ENCODE measurements around the gene C6orf163. TPM values are rescaled to one million over a fixed set of nuclear protein-coding genes. Genes with fewer than 3 reads are reported as not detected.

C6orf163 gene
- total and polyA plus RNA-seq, 10 of the 15 experiments (the other 5 are each of a cell fraction or from before 2014, with no cell fraction given): 0.56 to 3.7 (median 1.2) TPM

GRCh38 chr6:87393026-87393622 lies 48.5 kb downstream of the C6orf163 start:
- TF ChIP-seq RAD21 (IDR thresholded peaks at IDR 0.05; ENCODE audit: insufficient read depth, low read depth, low read length): peak; percentile 78
- TF ChIP-seq RUNX3 (IDR thresholded peaks at IDR 0.05; ENCODE audit: low read length): peak; percentile 53; the same call in 1 of the 2 replicates
- no peak for TF ChIP-seq RFX5 (IDR thresholded peaks at IDR 0.05; ENCODE audit: low read depth, low read length)
- TF ChIP-seq RB1 (IDR thresholded peaks at IDR 0.05; ENCODE audit: borderline replicate concordance): peak; percentile 36; the same call in 1 of the 2 replicates
- TF ChIP-seq MEF2A (IDR thresholded peaks at IDR 0.05; ENCODE audit: insufficient read depth, low read depth, low read length): 0 out of 2 replicates have a peak, but pooled peaks have one; percentile 32
- no peak for TF ChIP-seq SREBF2 (IDR thresholded peaks at IDR 0.05; ENCODE audit: low read length)
- TF ChIP-seq CTCF (IDR thresholded peaks at IDR 0.05 in 2 of 3, conservative IDR thresholded peaks at IDR 0.05 in 1 of 3; ENCODE audit: control insufficient read depth in 2 of 3, extremely low read depth in 1 of 3, insufficient read depth in 1 of 3, low read depth in 3 of 3, low read length in 3 of 3): peak; percentile 55 to 63 (median 58); a peak in 5 of 6 replicates
- TF ChIP-seq SMC3 (IDR thresholded peaks at IDR 0.05; ENCODE audit: borderline replicate concordance, low read length): peak; percentile 52; the same call in 1 of the 2 replicates
- no peak for TF ChIP-seq TCF3 (IDR thresholded peaks at IDR 0.05; ENCODE audit: borderline replicate concordance, insufficient read depth, low read depth, low read length)
- 0 out of 4 replicates have a peak, but pooled peaks of 1 of the 2 experiments have one; percentile 32 for TF ChIP-seq CEBPB (IDR thresholded peaks at IDR 0.05; ENCODE audit: borderline replicate concordance in 1 of 2, low read depth in 2 of 2, low read length in 2 of 2)
- RAD21 ChIA-PET (ENCODE audit: unreplicated experiment): interaction anchor here (0.6 to 2.9 kb wide), 26 partner anchors 9 to 1526 kb away, joined by 3 to 46 read pairs (median 5); partner anchors contain the start of genes AKIRIN2, CFAP206 and CNR1
- H4K20me1 ChIP-seq (ENCODE audit: control insufficient read depth, insufficient read depth): no peaks in the 10 kb centered on the region
- BruUV-seq (replicated peaks): no TSS peak
- FAIRE-seq (no peak), ATAC-seq (peak; percentile 84), DNase-seq (ENCODE audit: low read depth, low spot score) (no peak)
- H3K4me1 ChIP-seq (ENCODE audit: control insufficient read depth, insufficient read depth, low read length): no peaks in the 10 kb centered on the region
- no peaks in the 10 kb centered on the region for H3K79me2 ChIP-seq (ENCODE audit: control insufficient read depth, insufficient read depth, low read length)
- no peak overlapping the region for H3K4me2 ChIP-seq (ENCODE audit: control insufficient read depth, insufficient read depth)
- in situ Hi-C loops (cut with MboI): loop anchor here (5.0 kb wide), 2 partner anchors 256 to 1479 kb away; no protein-coding TSS in a partner anchor
- H3K4me3 ChIP-seq: no peak overlapping the region
- no peak overlapping the region for H3K27ac ChIP-seq (ENCODE audit: control insufficient read depth, insufficient read depth)
- H3K9me3 ChIP-seq (replicated peaks; ENCODE audit: control insufficient read depth, insufficient read depth, low read length): no peaks in the 10 kb centered on the region
- POLR2A ChIA-PET: interaction anchor here (1.1 kb wide), 1 partner anchor 11 kb away, joined by 3 read pairs; no protein-coding TSS in a partner anchor
- CTCF ChIA-PET: interaction anchor here (0.6 to 2.9 kb wide), 54 partner anchors 8 to 1979 kb away, joined by 3 to 37 read pairs (median 4); partner anchors contain the start of genes C6orf163, CFAP206 and SMIM8
- WGBS (ENCODE audit: insufficient coverage, insufficient replicate concordance, low lambda C conversion rate, missing lambda C conversion rate): 0% methylated on average over 2 of the region's 2 CpGs
- H2AFZ ChIP-seq (ENCODE audit: control insufficient read depth, low read depth, low read length): no peak overlapping the region; the same call in 1 of the 2 replicates
- intact Hi-C loops (cut with micrococcal nuclease; ENCODE audit: unreplicated experiment): loop anchor here (2.0 to 5.0 kb wide), 6 partner anchors 80 to 1479 kb away; partner anchors contain the start of gene SLC35A1
- SMC1A ChIA-PET (ENCODE audit: uncharacterized antibody, unreplicated experiment): interaction anchor here (0.6 to 2.5 kb wide), 44 partner anchors 9 to 1526 kb away, joined by 3 to 39 read pairs (median 3); partner anchors contain the start of gene SLC35A1
- H3K36me3 ChIP-seq (ENCODE audit: control insufficient read depth in 2 of 2, insufficient read depth in 2 of 2, low read length in 1 of 2): no peaks in the 10 kb centered on the region
- H3K27me3 ChIP-seq (replicated peaks in 1 of 2; ENCODE audit: control insufficient read depth in 2 of 2, insufficient read depth in 2 of 2, low read length in 1 of 2): no peaks in the 10 kb centered on the region
- no peak overlapping the region for H3K9ac ChIP-seq (ENCODE audit: control insufficient read depth, insufficient read depth, low read length)
